ENCODE data around the gene PLXDC1.

Gene PLXDC1

GRCh38 chr17:39079836-39080235 lies 71.6 kb downstream of the PLXDC1 start:
- no peak for ATAC-seq
- no peak for TF ChIP-seq ZFP3 (CRISPR knock-in tag; IDR thresholded peaks at IDR 0.05)
- no peak for TF ChIP-seq CSDC2 (CRISPR knock-in tag; IDR thresholded peaks at IDR 0.05)
- no peak for TF ChIP-seq CSRNP3 (CRISPR knock-in tag; IDR thresholded peaks at IDR 0.05)
- TF ChIP-seq ZNF565 (CRISPR knock-in tag; conservative IDR thresholded peaks at IDR 0.05; ENCODE audit: low read depth): no peak
- no peak for TF ChIP-seq ISL1 (CRISPR knock-in tag; IDR thresholded peaks at IDR 0.05)
- no peak for TF ChIP-seq ZFP30 (CRISPR knock-in tag; IDR thresholded peaks at IDR 0.05)
- no peak for TF ChIP-seq TCF4 (CRISPR knock-in tag; IDR thresholded peaks at IDR 0.05; ENCODE audit: borderline replicate concordance)
- TF ChIP-seq ZC3H10 (CRISPR knock-in tag; IDR thresholded peaks at IDR 0.05): no peak
- no peak for TF ChIP-seq OSR1 (CRISPR knock-in tag; IDR thresholded peaks at IDR 0.05)
- TF ChIP-seq GLIS3 (CRISPR knock-in tag; IDR thresholded peaks at IDR 0.05): no peak

DNA sequence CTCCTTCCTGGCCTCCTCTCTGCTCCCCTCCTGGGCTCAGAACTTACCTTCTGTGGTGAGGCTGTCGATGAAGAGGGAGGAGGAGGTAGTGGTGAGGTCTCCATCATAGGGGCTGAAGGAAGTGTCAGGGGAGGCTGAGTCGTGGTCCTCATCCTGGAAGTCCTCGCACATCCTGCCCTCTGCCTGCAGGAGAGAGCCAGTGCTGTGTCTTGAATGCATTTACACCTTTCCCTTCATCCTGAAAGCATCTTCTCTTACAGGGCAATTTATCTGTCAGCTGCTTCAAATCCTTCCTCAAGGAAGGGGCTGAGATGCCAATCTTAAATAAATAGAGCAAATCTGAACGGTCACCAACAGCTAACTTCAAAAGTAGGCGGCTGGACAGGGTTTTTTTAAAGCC lies 73.6 kb downstream of the PLXDC1 start:
- TF ChIP-seq ZNF565 (CRISPR knock-in tag; conservative IDR thresholded peaks at IDR 0.05; ENCODE audit: low read depth) (no peak), BACH2 (CRISPR knock-in tag; IDR thresholded peaks at IDR 0.05; ENCODE audit: borderline replicate concordance) (no peak), ZNF8 (CRISPR knock-in tag; IDR thresholded peaks at IDR 0.05) (no peak)
- no peak for ATAC-seq

DNA sequence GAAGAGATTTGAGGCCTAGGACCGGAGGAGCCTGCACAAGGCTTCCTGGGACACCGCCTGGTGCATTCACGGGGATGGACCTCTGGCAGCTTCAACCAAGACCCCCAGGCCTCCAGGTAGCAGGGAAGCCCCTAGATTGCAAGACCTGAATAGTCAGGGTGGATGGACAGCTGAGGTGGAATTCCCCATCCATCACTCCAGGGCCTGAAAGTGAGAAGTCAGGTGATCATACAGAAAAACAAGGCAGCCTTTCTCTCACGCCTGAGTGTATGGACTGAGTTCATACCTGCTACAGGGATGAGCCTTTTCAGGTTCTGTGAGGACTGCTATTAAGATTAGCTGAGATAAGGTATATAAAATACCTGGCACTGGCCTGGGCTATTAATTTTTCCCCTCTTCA lies 74.2 kb downstream of the PLXDC1 start:
- ATAC-seq: no peak
- TF ChIP-seq ZNF70 (CRISPR knock-in tag; IDR thresholded peaks at IDR 0.05): no peak
- no peak for TF ChIP-seq ARNTL (CRISPR knock-in tag; IDR thresholded peaks at IDR 0.05; ENCODE audit: borderline replicate concordance, low read depth)
- no peak for TF ChIP-seq CREB5 (CRISPR knock-in tag; IDR thresholded peaks at IDR 0.05; ENCODE audit: low read depth)
- no peak for TF ChIP-seq PPARA (CRISPR knock-in tag; IDR thresholded peaks at IDR 0.05; ENCODE audit: borderline replicate concordance)
- TF ChIP-seq CSRNP3 (CRISPR knock-in tag; IDR thresholded peaks at IDR 0.05): no peak
- TF ChIP-seq CSDC2 (CRISPR knock-in tag; IDR thresholded peaks at IDR 0.05): no peak
- TF ChIP-seq POU6F1 (CRISPR knock-in tag; IDR thresholded peaks at IDR 0.05; ENCODE audit: borderline replicate concordance, low read depth): no peak
- no peak for TF ChIP-seq ZNF565 (CRISPR knock-in tag; conservative IDR thresholded peaks at IDR 0.05; ENCODE audit: low read depth)
- no peak for TF ChIP-seq RARB (CRISPR knock-in tag; IDR thresholded peaks at IDR 0.05)
- TF ChIP-seq OSR1 (CRISPR knock-in tag; IDR thresholded peaks at IDR 0.05): no peak
- TF ChIP-seq, protein P1, sequence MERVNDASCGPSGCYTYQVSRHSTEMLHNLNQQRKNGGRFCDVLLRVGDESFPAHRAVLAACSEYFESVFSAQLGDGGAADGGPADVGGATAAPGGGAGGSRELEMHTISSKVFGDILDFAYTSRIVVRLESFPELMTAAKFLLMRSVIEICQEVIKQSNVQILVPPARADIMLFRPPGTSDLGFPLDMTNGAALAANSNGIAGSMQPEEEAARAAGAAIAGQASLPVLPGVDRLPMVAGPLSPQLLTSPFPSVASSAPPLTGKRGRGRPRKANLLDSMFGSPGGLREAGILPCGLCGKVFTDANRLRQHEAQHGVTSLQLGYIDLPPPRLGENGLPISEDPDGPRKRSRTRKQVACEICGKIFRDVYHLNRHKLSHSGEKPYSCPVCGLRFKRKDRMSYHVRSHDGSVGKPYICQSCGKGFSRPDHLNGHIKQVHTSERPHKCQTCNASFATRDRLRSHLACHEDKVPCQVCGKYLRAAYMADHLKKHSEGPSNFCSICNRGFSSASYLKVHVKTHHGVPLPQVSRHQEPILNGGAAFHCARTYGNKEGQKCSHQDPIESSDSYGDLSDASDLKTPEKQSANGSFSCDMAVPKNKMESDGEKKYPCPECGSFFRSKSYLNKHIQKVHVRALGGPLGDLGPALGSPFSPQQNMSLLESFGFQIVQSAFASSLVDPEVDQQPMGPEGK (CRISPR knock-in tag; IDR thresholded peaks at IDR 0.05; ENCODE audit: borderline replicate concordance): no peak
- no peak for TF ChIP-seq ZFP3 (CRISPR knock-in tag; IDR thresholded peaks at IDR 0.05)
- TF ChIP-seq TOX (CRISPR knock-in tag; IDR thresholded peaks at IDR 0.05; ENCODE audit: borderline replicate concordance): no peak

DNA sequence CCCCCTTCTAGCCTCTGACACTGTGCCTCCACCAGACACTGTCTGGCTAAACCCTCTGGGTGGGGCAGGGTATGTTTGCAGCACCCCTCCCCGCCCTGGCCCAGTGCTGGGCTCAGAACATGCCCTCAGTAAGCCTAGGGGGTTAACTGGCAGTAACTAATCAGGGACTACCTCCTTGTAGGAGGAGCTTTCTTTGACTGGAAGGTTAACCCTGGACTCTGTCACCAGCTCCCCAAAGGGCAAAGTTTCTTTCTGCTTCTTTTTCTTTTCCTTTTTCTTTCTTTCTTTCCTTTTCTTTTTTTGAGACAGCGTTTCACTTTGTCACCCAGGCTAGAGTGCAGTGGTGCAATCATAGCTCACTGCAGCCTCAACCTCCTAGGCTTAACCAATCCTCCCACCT lies 76.8 kb downstream of the PLXDC1 start:
- no peak for ATAC-seq
- TF ChIP-seq SNAI2 (CRISPR knock-in tag; IDR thresholded peaks at IDR 0.05): no peak
- no peak for TF ChIP-seq ZNF8 (CRISPR knock-in tag; IDR thresholded peaks at IDR 0.05)
- TF ChIP-seq TSHZ2 (CRISPR knock-in tag; IDR thresholded peaks at IDR 0.05): no peak
- no peak for TF ChIP-seq PPARA (CRISPR knock-in tag; IDR thresholded peaks at IDR 0.05; ENCODE audit: borderline replicate concordance)
- no peak for TF ChIP-seq ZNF70 (CRISPR knock-in tag; IDR thresholded peaks at IDR 0.05)
- no peak for TF ChIP-seq ISL1 (CRISPR knock-in tag; IDR thresholded peaks at IDR 0.05)
- TF ChIP-seq CSRNP3 (CRISPR knock-in tag; IDR thresholded peaks at IDR 0.05): no peak
- TF ChIP-seq CREB5 (CRISPR knock-in tag; IDR thresholded peaks at IDR 0.05; ENCODE audit: low read depth): no peak

Data from SK-N-SH treated with all-trans-retinoic acid at 6 μM for 48 hours (cell line).